NCI-H1417 treated with DMSO at 0.1 percent for 48 hours (cell line): ENCODE data around the gene MUSTN1.

ENCODE experiments used
- DNase-seq: peaks from one replicate; lab custom pipeline; 2025; lab: John Stamatoyannopoulos, UW

Gene MUSTN1

DNA sequence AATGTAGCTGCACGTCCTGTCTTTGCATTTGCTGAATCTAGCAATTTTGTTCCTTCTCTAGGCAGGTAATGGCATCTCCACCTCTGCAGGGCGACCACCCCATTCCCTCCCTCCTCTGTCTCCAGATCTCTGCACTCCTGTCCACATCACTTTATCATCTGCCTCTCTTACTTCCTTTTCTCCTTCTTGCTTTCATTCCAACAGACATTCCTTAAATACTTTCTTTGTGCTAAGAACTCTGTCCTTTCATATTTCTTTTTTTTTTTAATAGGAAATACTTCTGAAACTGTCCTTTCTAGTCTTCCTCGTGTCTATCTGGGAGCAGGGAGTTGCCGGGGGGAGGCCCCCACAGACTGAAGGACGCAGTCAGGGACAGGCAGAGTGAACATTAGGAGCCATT, 33.0 kb downstream of the MUSTN1 start:
- no peak for DNase-seq

DNA sequence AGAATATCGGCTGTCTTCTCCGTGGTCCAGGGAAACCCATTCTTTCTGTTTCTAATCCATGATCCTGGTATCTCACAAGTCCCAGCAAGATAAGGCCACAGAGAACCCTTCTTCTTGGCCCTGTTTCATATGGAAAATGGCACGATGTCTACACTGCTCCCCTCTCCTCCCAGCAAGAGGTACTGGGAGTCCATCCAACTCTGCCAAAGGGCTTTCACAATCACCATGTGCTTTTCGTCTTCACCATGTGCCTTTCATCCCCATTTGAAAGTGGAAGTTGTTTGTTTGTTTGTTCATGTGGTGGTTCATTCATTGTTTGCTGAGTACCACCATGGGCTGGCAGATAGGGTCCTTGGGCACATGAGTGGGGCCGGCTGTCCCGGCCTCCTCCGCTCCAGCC, 34.7 kb downstream of the MUSTN1 start:
- no peak for DNase-seq

GRCh38 chr3:52798978-52799476, 35.8 kb downstream of the MUSTN1 start:
- DNase-seq: no peak

GRCh38 chr3:52798376-52798977, 36.3 kb downstream of the MUSTN1 start:
- no peak for DNase-seq

GRCh38 chr3:52796411-52796810, 38.4 kb downstream of the MUSTN1 start:
- DNase-seq: no peak

DNA sequence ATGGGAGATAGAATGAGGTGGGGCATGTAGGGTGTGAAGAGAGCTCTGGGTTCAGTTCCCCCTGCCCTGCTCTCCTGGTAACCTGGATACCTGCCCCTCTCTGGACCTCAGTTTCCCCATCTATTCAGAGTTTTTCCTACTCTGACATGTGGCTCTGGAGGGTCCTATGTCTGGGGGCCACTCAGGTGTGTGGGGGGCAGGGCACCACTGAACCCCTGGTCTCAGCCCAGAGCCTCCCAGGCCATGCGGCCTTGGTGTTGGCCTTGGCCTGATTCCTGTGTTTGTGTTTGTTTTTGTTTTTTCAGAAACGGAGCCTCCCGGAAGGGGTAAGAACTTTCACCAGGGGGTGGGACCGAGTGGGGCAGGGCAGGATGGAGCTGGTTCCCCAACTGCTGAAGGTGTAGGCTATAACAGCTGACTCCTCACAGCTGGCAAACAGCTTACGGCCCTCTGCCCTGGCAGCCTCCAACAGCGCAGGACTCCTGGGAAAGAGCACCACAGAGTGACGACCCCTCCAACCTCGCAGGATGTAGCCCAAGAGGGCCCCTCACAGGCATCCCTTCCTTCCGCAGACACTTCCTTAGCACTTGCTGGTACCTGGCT, 39.4 kb downstream of the MUSTN1 start:
- no peak for DNase-seq

GRCh38 chr3:52794612-52795099, 40.2 kb downstream of the MUSTN1 start, which contains the start of gene ITIH3:
Gene ITIH3, plus strand, starts transcription at chr3:52794796. Its CDS starts 8 bp downstream, at chr3:52794804.
- DNase-seq: no peak

- DNase-seq: no peak
Observed at GRCh38 chr3:52793702-52794611, 40.9 kb downstream of the MUSTN1 start.

GRCh38 chr3:52792961-52793695, 41.7 kb downstream of the MUSTN1 start:
- no peak for DNase-seq

DNA sequence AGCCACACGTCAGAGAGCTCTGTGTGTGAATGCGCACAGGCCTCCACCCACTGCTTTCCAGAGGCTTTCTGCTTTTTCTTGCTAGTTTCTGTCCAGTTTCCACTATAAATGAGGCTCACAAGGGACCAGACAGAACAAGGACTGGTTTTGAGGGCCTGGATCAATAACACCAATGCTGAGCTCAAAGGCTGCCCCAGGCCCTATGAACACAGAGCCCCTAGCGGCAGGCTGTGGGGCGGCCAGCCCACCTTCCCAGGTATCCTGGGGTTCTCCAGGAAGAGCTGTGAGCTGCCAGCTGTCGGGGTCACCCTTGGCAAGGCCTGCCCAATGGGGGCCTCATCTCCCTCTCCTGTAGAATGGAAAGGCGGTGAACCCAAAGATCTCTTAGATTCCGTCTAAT, 42.4 kb downstream of the MUSTN1 start:
- no peak for DNase-seq

GRCh38 chr3:52791928-52792327, 42.9 kb downstream of the MUSTN1 start:
- no peak for DNase-seq

DNA sequence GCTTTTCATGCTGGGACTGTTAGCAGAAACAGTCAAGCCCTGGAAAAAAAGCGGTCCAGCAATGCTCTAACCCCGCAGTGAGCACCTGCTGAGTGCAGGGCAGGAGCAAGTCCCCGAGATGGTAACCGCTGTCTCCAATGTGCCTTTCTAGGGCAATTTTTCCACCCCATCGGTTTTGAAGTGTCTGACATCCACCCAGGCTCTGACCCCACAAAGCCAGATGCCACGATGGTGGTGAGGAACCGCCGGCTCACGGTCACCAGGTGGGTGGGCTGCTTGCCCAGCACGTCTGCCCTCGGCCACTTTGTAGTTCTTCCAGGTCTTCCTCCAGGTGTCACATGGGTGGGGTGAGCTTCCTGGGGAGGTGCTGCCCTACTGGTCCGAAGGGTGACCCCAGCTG, 43.5 kb downstream of the MUSTN1 start:
- DNase-seq: no peak

DNA sequence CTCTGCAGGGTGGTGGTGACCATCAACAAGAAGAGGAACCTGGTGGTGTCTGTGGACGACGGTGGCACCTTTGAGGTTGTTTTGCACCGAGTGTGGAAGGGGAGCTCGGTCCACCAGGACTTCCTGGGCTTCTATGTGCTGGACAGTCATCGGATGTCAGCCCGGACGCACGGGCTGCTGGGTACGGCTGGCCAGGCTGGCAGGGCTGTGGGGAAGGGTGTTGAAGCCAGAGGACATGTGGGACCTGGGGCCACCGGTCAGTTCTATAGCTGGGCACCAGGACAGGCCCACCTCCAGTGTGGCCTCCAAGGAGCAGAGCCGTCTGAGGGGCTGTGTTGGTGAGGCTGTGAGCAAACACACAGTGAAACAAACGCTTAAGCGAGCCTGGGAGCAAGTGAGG, 44.1 kb downstream of the MUSTN1 start:
- DNase-seq: no peak

DNA sequence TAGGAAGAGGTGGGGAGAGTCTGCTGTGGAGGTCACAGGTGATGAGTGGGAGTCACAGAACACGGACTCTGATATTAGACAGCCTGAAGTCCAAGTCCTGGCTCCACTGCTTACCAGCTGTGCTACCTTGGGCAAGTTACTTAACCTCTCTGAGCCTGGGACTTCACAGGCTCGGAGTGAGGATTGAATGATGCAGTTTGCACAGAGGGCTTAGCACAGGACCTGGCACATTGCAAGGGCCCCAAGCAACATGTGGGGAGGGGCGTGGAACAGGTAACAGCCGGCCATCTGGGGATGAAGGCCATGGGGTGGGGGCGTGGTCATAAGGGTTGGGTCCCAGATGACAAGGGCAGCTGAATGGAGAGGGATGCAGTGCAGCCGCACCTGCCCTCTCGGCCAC, 44.5 kb downstream of the MUSTN1 start:
- DNase-seq: no peak

DNA sequence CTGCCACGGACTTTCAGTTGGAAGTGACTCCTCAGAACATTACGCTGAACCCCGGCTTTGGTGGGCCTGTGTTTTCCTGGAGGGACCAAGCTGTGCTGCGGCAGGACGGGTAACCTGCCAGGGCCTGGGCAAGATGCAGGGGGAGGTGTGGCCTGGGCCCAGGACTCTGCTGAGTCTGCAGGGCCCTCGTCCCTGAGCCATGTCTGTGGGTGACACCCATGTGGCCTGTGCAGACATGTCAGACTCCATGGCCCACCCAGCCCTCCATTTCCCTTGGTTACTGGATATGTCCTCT, 45.1 kb downstream of the MUSTN1 start:
- no peak for DNase-seq

- DNase-seq: no peak
Observed at GRCh38 chr3:52788890-52789745, 45.7 kb downstream of the MUSTN1 start.

GRCh38 chr3:52787672-52788625, 46.9 kb downstream of the MUSTN1 start:
- no peak for DNase-seq

DNA sequence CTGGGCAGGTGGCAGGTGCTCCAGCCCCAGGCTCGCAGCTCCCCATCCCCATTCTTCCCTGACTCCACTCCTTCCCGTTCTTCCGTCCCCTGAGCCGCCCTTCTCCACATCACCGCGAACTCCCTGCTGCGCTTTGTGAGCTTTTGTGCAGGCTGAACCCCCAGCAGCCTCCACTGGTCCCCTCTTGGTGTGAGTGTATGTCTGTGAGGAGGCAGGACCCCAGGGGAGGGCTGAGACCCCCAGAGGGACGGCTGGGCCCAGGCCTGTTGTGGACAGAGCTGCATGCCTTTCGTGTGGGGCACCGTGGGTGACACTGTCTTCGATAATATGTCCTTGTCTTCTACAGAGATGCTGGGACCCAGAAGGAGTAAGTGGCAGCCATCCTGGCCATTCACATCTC, 47.6 kb downstream of the MUSTN1 start:
- DNase-seq: no peak

- no peak for DNase-seq
Observed at GRCh38 chr3:52786330-52787215, 48.2 kb downstream of the MUSTN1 start.
